ENCODE results near the gene SLC9A3.

GRCh38 chr5:537098-537497 lies 12.8 kb upstream of the SLC9A3 start:
- TF ChIP-seq CTCF (IDR thresholded peaks at IDR 0.05 in 2 of 3, conservative IDR thresholded peaks at IDR 0.05 in 1 of 3; ENCODE audit: borderline replicate concordance in 1 of 3, insufficient read depth in 1 of 3, low read depth in 2 of 3, low read length in 2 of 3) (no peak), POLR2A (IDR thresholded peaks at IDR 0.05; ENCODE audit: borderline replicate concordance, extremely low read depth, insufficient read depth, insufficient read length) (no peak), SP1 (IDR thresholded peaks at IDR 0.05; ENCODE audit: low read depth) (no peak), MAX (IDR thresholded peaks at IDR 0.05) (no peak), EZH2 (IDR thresholded peaks at IDR 0.05) (no peak), SIN3A (IDR thresholded peaks at IDR 0.05; ENCODE audit: low read depth) (no peak), CBX3 (IDR thresholded peaks at IDR 0.05; ENCODE audit: low read depth) (no peak), POLR2AphosphoS5 (IDR thresholded peaks at IDR 0.05; ENCODE audit: low read depth, low read length) (no peak), ZNF274 (IDR thresholded peaks at IDR 0.05; ENCODE audit: low read depth, low read length) (no peak)
